GM12872 (cell line): Measurements from ENCODE around the gene MIX23.

ENCODE experiments used
- CTCF ChIP-seq: IDR thresholded peaks from 3 replicates; pipeline ENCODE4 v1.5.1; 2011; ENCODE audit warnings: low read depth, mild to moderate bottlenecking, low read length, moderate library complexity; ENCODE audit not compliant: insufficient read depth

Gene MIX23

GRCh38 chr3:122405015-122405414 lies 22.0 kb upstream of the MIX23 start:
- TF ChIP-seq CTCF, result no peak

GRCh38 chr3:122403489-122403888 lies 20.5 kb upstream of the MIX23 start:
- no peak for TF ChIP-seq CTCF

GRCh38 chr3:122398920-122399319 lies 15.9 kb upstream of the MIX23 start:
- TF ChIP-seq CTCF, result no peak

- no peak for TF ChIP-seq CTCF
These were observed 14.2 kb upstream of the MIX23 start for GRCh38 chr3:122397201-122397600.

- no peak for TF ChIP-seq CTCF
These were observed 13.5 kb upstream of the MIX23 start for GRCh38 chr3:122396511-122396910.

GRCh38 chr3:122395582-122395981 lies 12.6 kb upstream of the MIX23 start:
- no peak for TF ChIP-seq CTCF

GRCh38 chr3:122394173-122394572 lies 11.1 kb upstream of the MIX23 start:
- TF ChIP-seq CTCF, result no peak
